Duodenal mucosa (tissue), 2 donors: Measurements from ENCODE around the gene KIAA0753.

Source experiments
- H3K27ac ChIP-seq: one replicate; pipeline ENCODE4 v1.7.0; 2013; ENCODE audit warnings: low read depth, low read length
- H3K27me3 ChIP-seq, 2 donors: one replicate each; pipeline ENCODE4 v1.7.0; 2013; ENCODE audit warnings: low read length in 2 of 2, control low read depth in 1 of 2; ENCODE audit not compliant: insufficient read depth in 2 of 2, control insufficient read depth in 1 of 2
- H3K36me3 ChIP-seq, 2 donors: one replicate each; pipeline ENCODE4 v1.7.0; 2013; ENCODE audit warnings: low read length in 2 of 2, control low read depth in 1 of 2; ENCODE audit not compliant: insufficient read depth in 2 of 2, control insufficient read depth in 1 of 2
- H3K4me1 ChIP-seq, 2 donors: one replicate each; pipeline ENCODE4 v1.7.0; 2013; ENCODE audit warnings: low read length in 2 of 2, control low read depth in 1 of 2; ENCODE audit not compliant: insufficient read depth in 2 of 2, control insufficient read depth in 1 of 2
- H3K4me3 ChIP-seq, 2 donors: one replicate each; pipeline ENCODE4 v1.7.0; 2013; ENCODE audit warnings: low read length in 2 of 2, low read depth in 1 of 2
- H3K9ac ChIP-seq, 2 donors: one replicate each; pipeline ENCODE4 v1.7.0; 2013; ENCODE audit warnings: low read length in 2 of 2, low read depth in 1 of 2
- H3K9me3 ChIP-seq, 2 donors: one replicate each; pipeline ENCODE4 v1.7.0; 2013; ENCODE audit warnings: low read length in 2 of 2, control low read depth in 1 of 2; ENCODE audit not compliant: control insufficient read depth in 1 of 2

The KIAA0753 gene

GRCh38 chr17:6543079-6544010 lies 97.2 kb downstream of the KIAA0753 start:
- H3K27me3 ChIP-seq, result no peaks in the 10 kb centered on the region
- H3K9me3 ChIP-seq, result no peaks in the 10 kb centered on the region
- no peak overlapping the region for H3K9ac ChIP-seq
- no peaks in the 10 kb centered on the region for H3K36me3 ChIP-seq
- H3K4me3 ChIP-seq, result no peak overlapping the region
- H3K4me1 ChIP-seq, result peaks cover 0 to 2% of the 10 kb centered on the region in 2 donors
- no peak overlapping the region for H3K27ac ChIP-seq

- Histone ChIP-seq H3K4me1 (no peaks in the 10 kb centered on the region), H3K27me3 (no peaks in the 10 kb centered on the region), H3K9ac (no peak overlapping the region), H3K27ac (no peak overlapping the region), H3K36me3 (no peaks in the 10 kb centered on the region), H3K4me3 (no peak overlapping the region), H3K9me3 (no peaks in the 10 kb centered on the region)
These were observed 97.9 kb downstream of the KIAA0753 start for GRCh38 chr17:6542577-6542976.

- Histone ChIP-seq H3K4me3 (no peak overlapping the region), H3K9me3 (no peaks in the 10 kb centered on the region), H3K27ac (no peak overlapping the region), H3K9ac (no peak overlapping the region), H3K4me1 (no peaks in the 10 kb centered on the region), H3K36me3 (no peaks in the 10 kb centered on the region), H3K27me3 (no peaks in the 10 kb centered on the region)
These were observed 98.6 kb downstream of the KIAA0753 start for GRCh38 chr17:6541886-6542285.

GRCh38 chr17:6539871-6540270 lies 100.6 kb downstream of the KIAA0753 start:
- Histone ChIP-seq H3K9ac (no peak overlapping the region), H3K27me3 (no peaks in the 10 kb centered on the region), H3K36me3 (no peaks in the 10 kb centered on the region), H3K9me3 (no peaks in the 10 kb centered on the region), H3K4me1 (no peaks in the 10 kb centered on the region), H3K4me3 (no peak overlapping the region), H3K27ac (no peak overlapping the region)

GRCh38 chr17:6536566-6537065 lies 103.9 kb downstream of the KIAA0753 start:
- H3K27me3 ChIP-seq, result no peaks in the 10 kb centered on the region
- no peaks in the 10 kb centered on the region for H3K36me3 ChIP-seq
- H3K9me3 ChIP-seq, result no peaks in the 10 kb centered on the region
- no peak overlapping the region for H3K4me3 ChIP-seq
- H3K4me1 ChIP-seq, result no peaks in the 10 kb centered on the region
- H3K9ac ChIP-seq, result no peak overlapping the region
- no peak overlapping the region for H3K27ac ChIP-seq

GRCh38 chr17:6536053-6536452 lies 104.5 kb downstream of the KIAA0753 start:
- H3K27ac ChIP-seq, result no peak overlapping the region
- no peak overlapping the region for H3K4me3 ChIP-seq
- H3K9me3 ChIP-seq, result no peaks in the 10 kb centered on the region
- H3K27me3 ChIP-seq, result no peaks in the 10 kb centered on the region
- no peaks in the 10 kb centered on the region for H3K4me1 ChIP-seq
- no peaks in the 10 kb centered on the region for H3K36me3 ChIP-seq
- no peak overlapping the region for H3K9ac ChIP-seq

- no peak overlapping the region for H3K4me3 ChIP-seq
- no peaks in the 10 kb centered on the region for H3K36me3 ChIP-seq
- no peaks in the 10 kb centered on the region for H3K27me3 ChIP-seq
- no peak overlapping the region for H3K27ac ChIP-seq
- no peak overlapping the region for H3K9ac ChIP-seq
- no peaks in the 10 kb centered on the region for H3K9me3 ChIP-seq
- H3K4me1 ChIP-seq, result no peaks in the 10 kb centered on the region
These were observed 105.5 kb downstream of the KIAA0753 start for GRCh38 chr17:6534846-6535514.

- Histone ChIP-seq H3K36me3 (no peaks in the 10 kb centered on the region), H3K4me1 (no peaks in the 10 kb centered on the region), H3K9me3 (no peaks in the 10 kb centered on the region), H3K9ac (no peak overlapping the region), H3K27ac (no peak overlapping the region), H3K27me3 (no peaks in the 10 kb centered on the region), H3K4me3 (no peak overlapping the region)
These were observed 108.0 kb downstream of the KIAA0753 start for GRCh38 chr17:6532441-6532885.

GRCh38 chr17:6531575-6531974 lies 108.9 kb downstream of the KIAA0753 start:
- H3K9ac ChIP-seq, result no peak overlapping the region
- no peaks in the 10 kb centered on the region for H3K9me3 ChIP-seq
- H3K27ac ChIP-seq, result no peak overlapping the region
- H3K4me3 ChIP-seq, result no peak overlapping the region
- H3K27me3 ChIP-seq, result no peaks in the 10 kb centered on the region
- H3K4me1 ChIP-seq, result no peaks in the 10 kb centered on the region
- no peaks in the 10 kb centered on the region for H3K36me3 ChIP-seq

- H3K9me3 ChIP-seq, result no peaks in the 10 kb centered on the region
- H3K4me3 ChIP-seq, result no peak overlapping the region
- no peak overlapping the region for H3K9ac ChIP-seq
- H3K27me3 ChIP-seq, result no peaks in the 10 kb centered on the region
- no peak overlapping the region for H3K27ac ChIP-seq
- H3K4me1 ChIP-seq, result no peaks in the 10 kb centered on the region
- H3K36me3 ChIP-seq, result no peaks in the 10 kb centered on the region
These were observed 110.1 kb downstream of the KIAA0753 start for GRCh38 chr17:6530324-6530920.
